Fibroblast of skin of back (primary cell): Measurements from ENCODE around the gene ZNF426.

Source experiments
- DNase-seq: peaks from one replicate; pipeline ENCODE4 v3.0.0-alpha.2; 2013

ZNF426 gene

GRCh38 chr19:9494096-9494495 lies 44.3 kb downstream of the ZNF426 start:
- DNase-seq = no peak

- no peak for DNase-seq
Measured at GRCh38 chr19:9487016-9487415, 51.4 kb downstream of the ZNF426 start.

GRCh38 chr19:9485140-9485539 lies 53.3 kb downstream of the ZNF426 start:
- no peak for DNase-seq

DNA sequence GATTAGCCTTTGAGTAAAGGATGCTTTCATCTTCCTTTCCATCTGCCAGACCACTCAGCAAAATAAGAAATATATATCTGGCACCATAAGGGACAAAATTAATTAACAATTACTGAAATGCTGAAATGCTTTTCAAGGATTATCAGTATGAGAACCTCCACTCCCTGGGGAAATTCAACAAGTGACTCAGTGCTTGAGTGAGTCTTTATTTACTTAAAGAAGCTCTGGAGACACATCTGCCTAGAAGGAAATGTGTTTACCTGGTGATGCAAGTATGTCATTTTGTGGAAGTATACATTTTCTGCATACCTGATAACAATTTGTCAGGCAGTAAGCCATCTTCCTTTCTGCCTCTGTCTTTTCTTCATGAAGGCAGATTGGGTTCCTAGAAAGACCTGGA lies 63.5 kb downstream of the ZNF426 start:
- no peak for DNase-seq
